Upper lobe of left lung (tissue), 6 donors: ENCODE data around the gene ACTA2. TPM values are rescaled to one million over a fixed set of nuclear protein-coding genes. Genes with fewer than 3 reads are reported as not detected.

ENCODE experiments used
- ATAC-seq, 2 donors: fragments of 200-7000 bp; cut with Tn5 transposase; one replicate each; pipeline ENCODE4 v1.9.1; 2022; ENCODE audit warnings: mild to moderate bottlenecking in 2 of 2, moderate library complexity in 2 of 2; ENCODE audit not compliant: low FRiP score in 2 of 2
- DNase-seq, 2 donors: peaks; one replicate each; pipeline ENCODE4 v3.0.0-alpha.2; 2019 to 2020
- H3K27ac ChIP-seq, 4 donors: fragments of 200-600 bp; sonication (generic); one replicate each; pipeline ENCODE4 v1.5.1; 2016 to 2019
- H3K27me3 ChIP-seq, 4 donors: fragments of 200-600 bp; sonication (generic); one replicate each; pipeline ENCODE4 v1.5.1; 2017 to 2019
- H3K36me3 ChIP-seq, 4 donors: fragments of 200-600 bp; sonication (generic); one replicate each; pipeline ENCODE4 v1.5.1; 2016 to 2019
- H3K4me1 ChIP-seq, 4 donors: fragments of 200-600 bp; sonication (generic); one replicate each; pipeline ENCODE4 v1.5.1; 2018 to 2019
- H3K4me3 ChIP-seq, 4 donors: fragments of 200-600 bp; sonication (generic); one replicate each; pipeline ENCODE4 v1.5.1; 2017 to 2019; ENCODE audit warnings: mild to moderate bottlenecking in 2 of 4, moderate library complexity in 1 of 4
- H3K9me3 ChIP-seq, 4 donors: fragments of 200-600 bp; sonication (generic); one replicate each; pipeline ENCODE4 v1.5.1; 2018 to 2019
- CTCF ChIP-seq, 6 experiments: fragments of 450-650 bp in 4 of 6; fragments of 200-600 bp in 2 of 6; sonication (generic) in 2 of 6; IDR thresholded peaks; one replicate each; pipeline ENCODE4 v1.5.1; 2016 to 2019; ENCODE audit warnings: antibody characterized with exemption in 6 of 6
- EP300 ChIP-seq, 4 donors: sonication (generic); formaldehyde crosslinking; IDR thresholded peaks; one replicate each; pipeline ENCODE4 v1.5.1; 2017; ENCODE audit warnings: antibody characterized with exemption in 4 of 4, control low read depth in 2 of 4
- POLR2A ChIP-seq, 4 donors: fragments of 450-650 bp; IDR thresholded peaks; one replicate each; pipeline ENCODE4 v1.5.1; 2016 to 2017; ENCODE audit warnings: antibody characterized with exemption in 4 of 4, mild to moderate bottlenecking in 2 of 4
- POLR2AphosphoS5 ChIP-seq, 2 donors: sonication (generic); formaldehyde crosslinking; IDR thresholded peaks; one replicate each; pipeline ENCODE4 v1.5.1; 2017; ENCODE audit warnings: antibody characterized with exemption in 2 of 2
- WGBS, 2 donors: methylation state at CpG; one replicate each; pipeline ENCODE4 v1.1.5; 2017 to 2018; 5-methylcytosine and 5-hydroxymethylcytosine counted together
- total RNA-seq, 6 donors: library from RNA; depleted of rRNA in 4 of 6; stranded (reverse); fragments of >200 nt in 4 of 6; gene quantifications; one replicate each; pipeline versions ENCODE4 v1.1.0 to v1.2.1, GENCODE V29; 2016 to 2021
- donor health status: DM: no; HTN: no; CAD: no; lungs with moderate emphysema.
- donor health status: DM: no; HTN: yes; CAD: no; lungs with severe emphysema.

ACTA2 gene
- total RNA-seq, 6 donors from 2014 or later = 94.3 to 328 (median 186) TPM

DNA sequence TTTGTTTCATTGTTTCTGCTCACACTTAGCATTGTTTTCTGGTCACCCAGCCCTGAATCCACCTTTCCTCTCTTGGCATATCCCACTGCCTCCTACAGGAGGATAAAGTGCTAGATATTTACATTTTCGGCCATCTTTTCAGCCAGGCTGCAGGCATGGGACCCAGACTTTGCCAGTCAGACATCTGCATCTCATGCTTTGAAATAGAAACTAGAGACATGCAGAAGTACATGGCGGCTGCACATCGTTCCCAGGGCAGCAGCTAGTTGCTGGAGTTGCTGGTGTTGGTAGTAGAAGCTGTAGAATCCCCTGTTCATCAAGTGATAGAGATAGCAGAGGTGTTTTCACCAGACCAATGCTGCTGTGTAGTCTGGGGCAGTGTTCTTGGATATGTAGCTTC is 53.8 kb downstream of the ACTA2 start:
- H3K36me3 ChIP-seq = peaks cover 0 to 5% (median 0%) of the 10 kb centered on the region in 4 donors

GRCh38 chr10:88896994-88897853 is 55.3 kb downstream of the ACTA2 start:
- Histone ChIP-seq H3K27me3 (no peaks in the 10 kb centered on the region), H3K9me3 (no peaks in the 10 kb centered on the region), H3K4me1 (peaks cover 0 to 10% (median 1%) of the 10 kb centered on the region in 4 donors), H3K27ac (peak overlapping the region in 3 of 4 donors; percentile 7 to 45 (median 25)), H3K4me3 (no peak overlapping the region), H3K36me3 (no peaks in the 10 kb centered on the region)
- DNase-seq (no peak), ATAC-seq (peak in 1 of 2 donors; percentile 42)
- WGBS, 2 donors = 56 to 69% methylated on average over 8 of the region's 8 CpGs
- no peak for TF ChIP-seq EP300 (IDR thresholded peaks at IDR 0.05)

More for the DNA sequence above, 53.8 kb downstream of the ACTA2 start:
- Histone ChIP-seq H3K9me3 (no peaks in the 10 kb centered on the region), H3K4me3 (no peak overlapping the region), H3K27ac (no peak overlapping the region), H3K27me3 (no peaks in the 10 kb centered on the region), H3K4me1 (peaks cover 0 to 10% (median 1%) of the 10 kb centered on the region in 4 donors)
- no peak for DNase-seq
- ATAC-seq = no peak
- TF ChIP-seq EP300 (IDR thresholded peaks at IDR 0.05) (no peak), POLR2AphosphoS5 (IDR thresholded peaks at IDR 0.05) (no peak), POLR2A (IDR thresholded peaks at IDR 0.05) (no peak), CTCF (IDR thresholded peaks at IDR 0.05) (no peak)
- WGBS, 2 donors = 94 to 100% methylated on average over 3 of the region's 3 CpGs

- no peaks in the 10 kb centered on the region for H3K36me3 ChIP-seq
- no peaks in the 10 kb centered on the region for H3K27me3 ChIP-seq
- TF ChIP-seq CTCF (IDR thresholded peaks at IDR 0.05) (no peak), EP300 (IDR thresholded peaks at IDR 0.05) (no peak), POLR2A (IDR thresholded peaks at IDR 0.05) (no peak), POLR2AphosphoS5 (IDR thresholded peaks at IDR 0.05) (no peak)
- H3K4me1 ChIP-seq = peaks cover 0 to 10% (median 1%) of the 10 kb centered on the region in 4 donors
- H3K9me3 ChIP-seq = no peaks in the 10 kb centered on the region
- ATAC-seq (no peak), DNase-seq (no peak)
- WGBS, 2 donors = 83 to 86% methylated on average over 4 of the region's 4 CpGs
- peak overlapping the region in 3 of 4 donors; percentile 7 to 45 (median 39) for H3K27ac ChIP-seq
- H3K4me3 ChIP-seq = no peak overlapping the region
Measured at GRCh38 chr10:88896372-88896993, 56.1 kb downstream of the ACTA2 start.

DNA sequence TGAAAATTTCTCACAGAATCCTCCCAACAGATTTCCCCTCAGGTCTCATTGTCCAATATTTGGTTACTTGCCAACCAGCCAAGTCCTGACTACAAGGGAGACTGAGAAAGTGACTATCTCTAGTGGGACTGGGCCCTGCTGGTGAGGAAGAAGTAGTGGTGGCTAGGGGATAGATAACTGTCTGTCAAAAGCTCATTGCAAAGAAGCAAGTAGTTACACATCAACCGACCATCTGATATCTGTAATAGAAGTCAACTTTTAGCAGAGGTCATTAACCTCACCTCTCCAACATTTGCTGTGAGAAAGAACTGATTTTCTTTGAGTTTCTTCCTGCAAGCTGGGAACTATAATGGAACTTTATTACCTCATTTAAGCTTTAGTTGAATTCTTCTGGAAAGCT is 57.3 kb downstream of the ACTA2 start:
- no peaks in the 10 kb centered on the region for H3K36me3 ChIP-seq
- no peak overlapping the region for H3K4me3 ChIP-seq
- no peak for DNase-seq
- no peak for TF ChIP-seq CTCF (IDR thresholded peaks at IDR 0.05)
- 79 to 80% methylated on average over 1 of the region's 1 CpG for whole genome bisulfite sequencing, 2 donors
- no peak overlapping the region for H3K27ac ChIP-seq
- H3K27me3 ChIP-seq = no peaks in the 10 kb centered on the region
- no peak for ATAC-seq
- H3K4me1 ChIP-seq = peaks cover 0 to 6% (median 5%) of the 10 kb centered on the region in 4 donors
- H3K9me3 ChIP-seq = no peaks in the 10 kb centered on the region

DNA sequence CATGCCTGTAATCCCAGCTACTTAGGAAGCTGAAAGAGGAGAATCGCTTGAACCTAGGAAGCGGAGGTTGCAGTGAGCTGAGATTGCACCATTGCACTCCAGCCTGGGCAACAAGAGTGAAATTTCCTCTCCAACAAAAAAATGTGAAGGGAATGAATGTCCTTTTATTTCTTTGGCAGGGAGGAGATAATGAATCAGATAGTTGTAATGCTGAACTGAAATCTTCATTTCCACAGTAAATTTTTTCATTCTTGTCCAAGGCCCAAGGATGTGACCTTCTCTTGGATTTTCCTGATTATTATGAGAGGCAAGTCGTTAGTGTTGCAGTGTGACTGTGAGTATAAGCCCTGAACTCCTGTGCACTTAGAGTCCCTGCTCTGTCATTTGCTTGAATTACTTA is 59.0 kb downstream of the ACTA2 start:
- 74 to 84% methylated on average over 3 of the region's 3 CpGs for WGBS, 2 donors
- TF ChIP-seq CTCF (IDR thresholded peaks at IDR 0.05) = no peak
- no peak for TF ChIP-seq POLR2A (IDR thresholded peaks at IDR 0.05)
- TF ChIP-seq POLR2AphosphoS5 (IDR thresholded peaks at IDR 0.05) = no peak
- no peak for TF ChIP-seq EP300 (IDR thresholded peaks at IDR 0.05)
- Histone ChIP-seq H3K9me3 (no peaks in the 10 kb centered on the region), H3K4me1 (peaks cover 0 to 9% (median 5%) of the 10 kb centered on the region in 4 donors), H3K27ac (peak overlapping the region in 1 of 4 donors; percentile 5), H3K36me3 (no peaks in the 10 kb centered on the region), H3K4me3 (no peak overlapping the region), H3K27me3 (no peaks in the 10 kb centered on the region)
- DNase-seq (no peak), ATAC-seq (peak in 1 of 2 donors; percentile 53)
